Measurements from ENCODE around the gene FBXO21. TPM values are rescaled to one million over a fixed set of nuclear protein-coding genes. Genes with fewer than 3 reads are reported as not detected.
A peak's percentile ranks its signal among the peaks of the same experiment; 100 is the strongest.

FBXO21 gene
- polyA plus RNA-seq, result 21.9 to 28.3 TPM (median 23.3 TPM) in 3 replicates
- polyA plus RNA-seq (2011; ENCODE audit: low read depth), result 10.6 TPM
- 17.4 and 19.4 TPM in 2 replicates for polyA plus RNA-seq (2011; cell fraction: cytosol; rRNA removed)
- polyA plus RNA-seq (2011; cell fraction: nucleus; rRNA removed), result 19.8 and 24.7 TPM in 2 replicates
- polyA plus RNA-seq (2012; ENCODE audit: low replicate concordance), result 12.7 and 18.4 TPM in 2 replicates
- polyA minus RNA-seq, result 31.6 to 50.7 TPM (median 36.1 TPM) in 3 replicates
- 56.6 TPM for polyA minus RNA-seq (2011; cell fraction: cytosol; rRNA and poly(A)+ RNA removed)
- 31.3 and 41.0 TPM in 2 replicates for polyA minus RNA-seq (2011; cell fraction: nucleus; rRNA and poly(A)+ RNA removed)

GRCh38 chr12:117190210-117190781, at the start of gene FBXO21:
Gene FBXO21, minus strand, starts transcription at chr12:117190470. Its CDS starts 14 bp downstream, at chr12:117190456.
- no peaks in the 10 kb centered on the region for H3K9me3 ChIP-seq (ENCODE audit: control insufficient read depth, low read depth, low read length)
- H3K36me3 ChIP-seq (ENCODE audit: control insufficient read depth in 2 of 2, extremely low read depth in 1 of 2, insufficient read depth in 2 of 2, low read length in 2 of 2), result peaks cover 0 to 5% of the 10 kb centered on the region in 2 experiments
- H3K27me3 ChIP-seq (ENCODE audit: control insufficient read depth, extremely low read depth, insufficient read depth, low read length), result no peaks in the 10 kb centered on the region
- FAIRE-seq, result no peak
- peaks cover 17% of the 10 kb centered on the region for H3K79me2 ChIP-seq (ENCODE audit: control insufficient read depth, insufficient read depth, low read length)
- peaks cover 2% of the 10 kb centered on the region for H4K20me1 ChIP-seq (ENCODE audit: control insufficient read depth, extremely low read depth, insufficient read depth, low read length)
- peak within 1 kb of the TSS; percentile 99 for H3K4me2 ChIP-seq (ENCODE audit: control insufficient read depth, extremely low read depth, insufficient read depth, low read depth, low read length)
- TF ChIP-seq CTCF (optimal IDR thresholded peaks at IDR 0.05 in 1 of 3, IDR thresholded peaks at IDR 0.05 in 1 of 3, conservative IDR thresholded peaks at IDR 0.05 in 1 of 3; ENCODE audit: extremely low read depth in 1 of 3, insufficient read depth in 2 of 3, low read length in 3 of 3) (no peak), EZH2 (IDR thresholded peaks at IDR 0.05; ENCODE audit: low read length) (no peak)
- peak within 1 kb of the TSS; percentile 98 for H2AFZ ChIP-seq (ENCODE audit: control insufficient read depth, low read length)
- peak; percentile 19 for DNase-seq (ENCODE audit: low read depth, low spot score)
- no peaks in the 10 kb centered on the region for H3K9me1 ChIP-seq (ENCODE audit: control insufficient read depth, extremely low read depth, insufficient read depth, low read length)
- peak within 1 kb of the TSS; percentile 79 for H3K9ac ChIP-seq (ENCODE audit: control insufficient read depth, extremely low read depth, insufficient read depth, low read length)
- dilution Hi-C loops (cut with MboI; ENCODE audit: extremely low pct_ligation_motif_present, low sequenced_read_pairs), result no loop called here
- H3K27ac ChIP-seq (ENCODE audit: control insufficient read depth, insufficient read depth, low read length), result peak within 1 kb of the TSS; percentile 49
- H3K4me3 ChIP-seq (ENCODE audit: control insufficient read depth in 2 of 3, extremely low read depth in 1 of 3, insufficient read depth in 2 of 3, low read depth in 1 of 3, low read length in 3 of 3), result peak within 1 kb of the TSS; percentile 80 to 95 (median 88)
- H3K4me1 ChIP-seq (ENCODE audit: control insufficient read depth, extremely low read depth, insufficient read depth, low read length), result peaks cover 11% of the 10 kb centered on the region

- Histone ChIP-seq H3K79me2 (ENCODE audit: control insufficient read depth, insufficient read depth, low read length) (no peaks in the 10 kb centered on the region), H3K4me1 (ENCODE audit: control insufficient read depth, extremely low read depth, insufficient read depth, low read length) (no peaks in the 10 kb centered on the region), H3K27ac (ENCODE audit: control insufficient read depth, insufficient read depth, low read length) (no peak overlapping the region), H3K9me3 (ENCODE audit: control insufficient read depth, low read depth, low read length) (no peaks in the 10 kb centered on the region), H4K20me1 (ENCODE audit: control insufficient read depth, extremely low read depth, insufficient read depth, low read length) (no peaks in the 10 kb centered on the region), H3K9ac (ENCODE audit: control insufficient read depth, extremely low read depth, insufficient read depth, low read length) (no peak overlapping the region), H3K27me3 (ENCODE audit: control insufficient read depth, extremely low read depth, insufficient read depth, low read length) (no peaks in the 10 kb centered on the region), H3K4me2 (ENCODE audit: control insufficient read depth, extremely low read depth, insufficient read depth, low read depth, low read length) (no peak overlapping the region), H3K4me3 (ENCODE audit: control insufficient read depth in 2 of 3, extremely low read depth in 1 of 3, insufficient read depth in 2 of 3, low read depth in 1 of 3, low read length in 3 of 3) (no peak overlapping the region), H2AFZ (ENCODE audit: control insufficient read depth, low read length) (no peak overlapping the region), H3K9me1 (ENCODE audit: control insufficient read depth, extremely low read depth, insufficient read depth, low read length) (no peaks in the 10 kb centered on the region), H3K36me3 (ENCODE audit: control insufficient read depth in 2 of 2, extremely low read depth in 1 of 2, insufficient read depth in 2 of 2, low read length in 2 of 2) (peaks cover 9 to 23% of the 10 kb centered on the region in 2 experiments)
- TF ChIP-seq CTCF (optimal IDR thresholded peaks at IDR 0.05 in 1 of 3, IDR thresholded peaks at IDR 0.05 in 1 of 3, conservative IDR thresholded peaks at IDR 0.05 in 1 of 3; ENCODE audit: extremely low read depth in 1 of 3, insufficient read depth in 2 of 3, low read length in 3 of 3) (peak; percentile 61 to 85 (median 79)), EZH2 (IDR thresholded peaks at IDR 0.05; ENCODE audit: low read length) (no peak)
- FAIRE-seq (no peak), DNase-seq (ENCODE audit: low read depth, low spot score) (peak; percentile 35)
- dilution Hi-C loops (cut with MboI; ENCODE audit: extremely low pct_ligation_motif_present, low sequenced_read_pairs), result loop anchor here (10.0 kb wide), 2 partner anchors 348 to 598 kb away; no protein-coding TSS in a partner anchor
Observed at GRCh38 chr12:117236456-117237001, 46.3 kb upstream of the FBXO21 start.
